H9 (cell line): ENCODE data around the gene MAP3K9. TPM values are rescaled to one million over a fixed set of nuclear protein-coding genes. Genes with fewer than 3 reads are reported as not detected.
A peak's percentile ranks its signal among the peaks of the same experiment; 100 is the strongest.

Source experiments
- DNase-seq: peaks from one replicate; pipeline ENCODE4 v3.0.0-alpha.2; 2017
- H2AFZ ChIP-seq: one replicate; pipeline ENCODE4 v1.6.1; 2013; ENCODE audit warnings: mild to moderate bottlenecking, low read length, control low read depth, moderate library complexity
- H2AK5ac ChIP-seq: 2 replicates; pipeline ENCODE4 v1.6.1; 2013; ENCODE audit warnings: low read length, control low read depth, mixed read lengths; ENCODE audit not compliant: insufficient read length
- H2BK120ac ChIP-seq: one replicate; pipeline ENCODE4 v1.6.1; 2013; ENCODE audit warnings: low read depth, mild to moderate bottlenecking, low read length, control low read depth, inconsistent platforms; ENCODE audit not compliant: poor library complexity, severe bottlenecking
- H2BK12ac ChIP-seq: 2 replicates; pipeline ENCODE4 v1.6.1; 2013; ENCODE audit warnings: low read length, control low read depth, mixed read lengths, low read depth; ENCODE audit not compliant: insufficient read length
- H2BK15ac ChIP-seq: 2 replicates; pipeline ENCODE4 v1.6.1; 2013; ENCODE audit warnings: low read depth, low read length, control low read depth
- H2BK20ac ChIP-seq: one replicate; pipeline ENCODE4 v1.6.1; 2013; ENCODE audit warnings: low read depth, mild to moderate bottlenecking, low read length, control low read depth, inconsistent platforms; ENCODE audit not compliant: poor library complexity, severe bottlenecking
- H2BK5ac ChIP-seq: 2 replicates; pipeline ENCODE4 v1.6.1; 2013; ENCODE audit warnings: low read length, control low read depth, mixed read lengths; ENCODE audit not compliant: insufficient read length
- H3K14ac ChIP-seq: 2 replicates; pipeline ENCODE4 v1.6.1; 2013; ENCODE audit warnings: low read length, control low read depth; ENCODE audit not compliant: insufficient read depth
- H3K18ac ChIP-seq: 2 replicates; pipeline ENCODE4 v1.6.1; 2013; ENCODE audit warnings: low read depth, mild to moderate bottlenecking, mixed read lengths, low read length, control low read depth; ENCODE audit not compliant: insufficient read length
- H3K23ac ChIP-seq: 2 replicates; pipeline ENCODE4 v1.6.1; 2013; ENCODE audit warnings: low read length, control low read depth, mixed read lengths, low read depth; ENCODE audit not compliant: insufficient read length
- H3K23me2 ChIP-seq: 2 replicates; pipeline ENCODE4 v1.6.1; 2013; ENCODE audit warnings: low read depth, mild to moderate bottlenecking, mixed read lengths, low read length, control low read depth; ENCODE audit not compliant: insufficient read length, poor library complexity, severe bottlenecking
- H3K27ac ChIP-seq: 2 replicates; pipeline ENCODE4 v1.5.1; 2013; ENCODE audit warnings: low read length, control low read depth, mixed read lengths, low read depth; ENCODE audit not compliant: insufficient read length
- H3K27me3 ChIP-seq: 2 replicates; pipeline ENCODE4 v1.6.1; 2013; ENCODE audit warnings: low read length, control low read depth, inconsistent platforms; ENCODE audit not compliant: insufficient read depth
- H3K4ac ChIP-seq: 2 replicates; pipeline ENCODE4 v1.6.1; 2013; ENCODE audit warnings: low read depth, mild to moderate bottlenecking, control low read depth, inconsistent platforms, low read length, moderate library complexity
- H3K4me1 ChIP-seq: 2 replicates; pipeline ENCODE4 v1.6.1; 2013; ENCODE audit warnings: low read length, control low read depth, inconsistent platforms; ENCODE audit not compliant: insufficient read depth
- H3K4me2 ChIP-seq: 2 replicates; pipeline ENCODE4 v1.6.1; 2013; ENCODE audit warnings: low read length, control low read depth, mixed read lengths; ENCODE audit not compliant: insufficient read length, insufficient read depth
- H3K56ac ChIP-seq: 2 replicates; pipeline ENCODE4 v1.6.1; 2013; ENCODE audit warnings: low read depth, mild to moderate bottlenecking, mixed read lengths, low read length, control low read depth; ENCODE audit not compliant: insufficient read length
- H3K79me1 ChIP-seq: 2 replicates; pipeline ENCODE4 v1.6.1; 2013; ENCODE audit warnings: low read depth, mild to moderate bottlenecking, moderate library complexity, low read length, control low read depth, inconsistent platforms; ENCODE audit not compliant: insufficient read depth, poor library complexity, severe bottlenecking
- H3K79me2 ChIP-seq: 2 replicates; pipeline ENCODE4 v1.6.1; 2013; ENCODE audit warnings: low read length, control low read depth, inconsistent platforms; ENCODE audit not compliant: insufficient read depth
- H3K9ac ChIP-seq: 2 replicates; pipeline ENCODE4 v1.6.1; 2013; ENCODE audit warnings: low read length, control low read depth, mixed read lengths; ENCODE audit not compliant: insufficient read length; ENCODE audit errors: extremely low read depth
- H3K9me3 ChIP-seq: one replicate; pipeline ENCODE4 v1.6.1; 2013; ENCODE audit warnings: low read depth, low read length, inconsistent platforms; ENCODE audit not compliant: control insufficient read depth
- H3T11ph ChIP-seq: one replicate; pipeline ENCODE4 v1.6.1; 2013; ENCODE audit warnings: mild to moderate bottlenecking, low read length, control low read depth, inconsistent platforms
- H4K20me1 ChIP-seq: one replicate; pipeline ENCODE4 v1.6.1; 2013; ENCODE audit not compliant: control insufficient read depth, insufficient read length, insufficient read depth
- H4K5ac ChIP-seq: 2 replicates; pipeline ENCODE4 v1.6.1; 2013; ENCODE audit warnings: low read depth, mild to moderate bottlenecking, mixed read lengths, low read length, control low read depth; ENCODE audit not compliant: insufficient read length
- H4K8ac ChIP-seq: replicated peaks from 2 replicates; pipeline ENCODE4 v1.6.1; 2013; ENCODE audit warnings: low read length, control low read depth, mixed read lengths, low read depth; ENCODE audit not compliant: insufficient read length
- H4K91ac ChIP-seq: 2 replicates; pipeline ENCODE4 v1.6.1; 2013; ENCODE audit warnings: low read depth, mild to moderate bottlenecking, moderate library complexity, mixed read lengths, low read length, control low read depth; ENCODE audit not compliant: insufficient read length
- H3K27ac Mint-ChIP-seq, 3 experiments: 2 replicates in 2 of 3; 3 replicates in 1 of 3; pipeline ENCODE4 v1.8.0; 2020 to 2021; ENCODE audit warnings: mixed read lengths in 3 of 3, mild to moderate bottlenecking in 1 of 3, moderate library complexity in 1 of 3
- H3K27me3 Mint-ChIP-seq: 2 replicates; pipeline ENCODE4 v1.8.0; 2021; ENCODE audit warnings: low read depth, mild to moderate bottlenecking, moderate library complexity, mixed read lengths
- H3K36me3 Mint-ChIP-seq, 3 experiments: 2 replicates in 2 of 3; 3 replicates in 1 of 3; pipeline ENCODE4 v1.8.0; 2020 to 2021; ENCODE audit warnings: low read depth in 3 of 3, mixed read lengths in 3 of 3; ENCODE audit not compliant: insufficient read depth in 1 of 3
- H3K4me1 Mint-ChIP-seq, 2 experiments: 2 replicates each; pipeline ENCODE4 v1.8.0; 2020; ENCODE audit warnings: mixed read lengths in 2 of 2
- H3K4me3 Mint-ChIP-seq, 2 experiments: 2 replicates in 1 of 2; 3 replicates in 1 of 2; pipeline ENCODE4 v1.8.0; 2020 to 2021; ENCODE audit warnings: mild to moderate bottlenecking in 2 of 2, mixed read lengths in 2 of 2, moderate library complexity in 1 of 2
- H3K9me3 Mint-ChIP-seq, 2 experiments: 2 replicates in 1 of 2; 3 replicates in 1 of 2; pipeline ENCODE4 v1.8.0; 2020; ENCODE audit warnings: mild to moderate bottlenecking in 2 of 2, mixed read lengths in 2 of 2, moderate library complexity in 1 of 2
- CTCF ChIP-seq: fragments of 200-600 bp; sonication (generic); conservative IDR thresholded peaks from 3 replicates; pipeline ENCODE4 v1.8.0; 2021; ENCODE audit warnings: antibody characterized with exemption, mild to moderate bottlenecking
- WGBS: extraction: QIAGEN DNeasy Blood & Tissue Kit; methylation state at CpG from one replicate; pipeline ENCODE4 v1.1.7; 2013; ENCODE audit warnings: missing lambda C conversion rate, low lambda C conversion rate, mixed read lengths; ENCODE audit not compliant: insufficient read length; ENCODE audit errors: extremely low coverage; 5-methylcytosine and 5-hydroxymethylcytosine counted together
- total RNA-seq: library from RNA; stranded (reverse); gene quantifications from 2 replicates; pipeline ENCODE4 v1.2.1, GENCODE V29; 2021

MAP3K9 gene
- total RNA-seq, 1 experiment from 2014 or later: 20.0 TPM

- Histone ChIP-seq H3K27me3 (no peaks in the 10 kb centered on the region), H2BK15ac (no peak overlapping the region), H3K9ac (peak overlapping the region; percentile 78), H3K23ac (no peak overlapping the region), H2AFZ (no peak overlapping the region), H3K79me1 (peaks cover 7% of the 10 kb centered on the region), H3K4ac (no peak overlapping the region), H3K4me2 (peak overlapping the region; percentile 91), H2BK120ac (no peak overlapping the region), H3K23me2 (peaks cover 13% of the 10 kb centered on the region), H3K79me2 (peaks cover 16% of the 10 kb centered on the region; the same call in 1 of the 2 replicates), H3K18ac (no peak overlapping the region), H4K5ac (no peak overlapping the region), H2BK5ac (no peak overlapping the region), H4K8ac (no peak overlapping the region), H2BK12ac (no peak overlapping the region), H3K14ac (no peak overlapping the region), H2BK20ac (no peak overlapping the region), H3T11ph (no peak overlapping the region), H4K20me1 (no peaks in the 10 kb centered on the region), H3K27ac (no peak overlapping the region), H2AK5ac (no peak overlapping the region), H4K91ac (no peak overlapping the region), H3K56ac (no peak overlapping the region), H3K9me3 (no peaks in the 10 kb centered on the region), H3K4me1 (peaks cover 4% of the 10 kb centered on the region; the same call in 1 of the 2 replicates)
- H3K4me3 Mint-ChIP-seq: no peak overlapping the region
- H3K27ac Mint-ChIP-seq: no peak overlapping the region
- TF ChIP-seq CTCF: no peak
- H3K9me3 Mint-ChIP-seq: no peaks in the 10 kb centered on the region
- no peaks in the 10 kb centered on the region for H3K27me3 Mint-ChIP-seq
- DNase-seq: no peak
- H3K4me1 Mint-ChIP-seq: peaks cover 13 to 21% of the 10 kb centered on the region in 2 experiments
- no CpG with 5 or more reads among the region's 7 CpGs for WGBS
- H3K36me3 Mint-ChIP-seq: peaks cover 0 to 8% (median 5%) of the 10 kb centered on the region in 3 experiments; a peak in 4 of 7 replicates
These were observed 1.3 kb upstream of the MAP3K9 start for GRCh38 chr14:70810621-70811020.
